ENCODE results near the gene LRBA. TPM values are rescaled to one million over a fixed set of nuclear protein-coding genes. Genes with fewer than 3 reads are reported as not detected.

LRBA gene
- polyA plus RNA-seq, 1 of the 3 experiments (the other 2 are of a cell fraction) = 11.4 TPM

DNA sequence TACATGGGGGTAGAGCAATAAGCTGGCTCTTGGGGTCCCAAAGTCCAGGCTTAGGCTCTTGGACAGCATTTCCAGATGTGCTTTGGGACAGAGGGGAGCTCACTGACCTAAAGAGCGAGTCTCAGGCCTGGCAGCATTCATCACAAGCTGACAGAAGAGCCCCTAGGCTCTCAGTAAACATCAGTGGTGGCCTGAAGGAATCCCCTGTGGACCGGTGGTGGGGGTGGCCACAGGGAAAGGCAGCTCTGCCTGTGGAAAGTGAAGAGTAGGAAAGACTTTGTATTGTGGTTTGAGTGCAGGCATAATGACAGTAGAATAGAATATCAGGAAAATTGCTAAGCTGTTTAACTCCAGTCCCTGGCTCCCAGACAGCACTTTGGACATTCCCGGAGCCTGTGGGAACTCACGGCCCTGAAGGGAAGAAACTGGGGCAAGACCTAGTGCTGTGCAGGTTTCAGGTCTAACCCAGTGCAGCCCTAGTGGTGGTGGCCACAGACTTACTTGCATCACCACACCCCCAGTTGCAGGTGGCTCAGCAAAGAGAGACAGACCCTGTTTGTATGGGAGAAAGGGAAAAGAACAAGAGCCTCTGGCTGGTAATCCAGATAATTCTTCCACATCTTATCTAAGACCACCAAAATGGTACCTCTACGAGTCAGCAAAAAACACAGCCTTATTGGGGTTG is 291.2 kb downstream of the LRBA start:
- no peak overlapping the region for H2AFZ ChIP-seq (ENCODE audit: low read depth)
- peaks cover 20% of the 10 kb centered on the region; the same call in 1 of the 2 replicates for H3K9me3 ChIP-seq
- no peaks in the 10 kb centered on the region; the same call in 1 of the 2 replicates for H3K9me2 ChIP-seq
- no peak overlapping the region for H3K4me2 ChIP-seq
- H3K79me2 ChIP-seq (ENCODE audit: insufficient read depth) = no peaks in the 10 kb centered on the region
- peaks cover 2 to 14% of the 10 kb centered on the region in 2 experiments for H3K36me3 ChIP-seq (replicated peaks in 1 of 2; ENCODE audit: control insufficient read depth in 1 of 2, insufficient read depth in 2 of 2, low read length in 1 of 2)
- H3K4me3 ChIP-seq (ENCODE audit: low read depth in 2 of 2, low read length in 1 of 2) = no peak overlapping the region
- no peaks in the 10 kb centered on the region for H3K27me3 ChIP-seq (ENCODE audit: insufficient read depth)
- no peak overlapping the region for H3K9ac ChIP-seq
- H3K27ac ChIP-seq (ENCODE audit: low read depth in 2 of 2, low read length in 1 of 2) = no peak overlapping the region
- DNase-seq = no peak
- no peaks in the 10 kb centered on the region for H4K20me1 ChIP-seq (ENCODE audit: insufficient read depth)
- WGBS (ENCODE audit: low lambda C conversion rate) = 76% methylated on average over 5 of the region's 5 CpGs
- no peaks in the 10 kb centered on the region for H3F3A ChIP-seq (replicated peaks; ENCODE audit: insufficient read depth)
- H3K4me1 ChIP-seq (ENCODE audit: control insufficient read depth in 1 of 2, insufficient read depth in 2 of 2, low read depth in 1 of 2, low read length in 1 of 2) = no peaks in the 10 kb centered on the region; a peak in 1 of 4 replicates
- ChIA-PET POLR2A (no interaction called here), CTCF (interaction anchor here (1.3 kb wide), 1 partner anchor 12 kb away, joined by 3 read pairs; no protein-coding TSS in a partner anchor)
- TF ChIP-seq, protein P1, sequence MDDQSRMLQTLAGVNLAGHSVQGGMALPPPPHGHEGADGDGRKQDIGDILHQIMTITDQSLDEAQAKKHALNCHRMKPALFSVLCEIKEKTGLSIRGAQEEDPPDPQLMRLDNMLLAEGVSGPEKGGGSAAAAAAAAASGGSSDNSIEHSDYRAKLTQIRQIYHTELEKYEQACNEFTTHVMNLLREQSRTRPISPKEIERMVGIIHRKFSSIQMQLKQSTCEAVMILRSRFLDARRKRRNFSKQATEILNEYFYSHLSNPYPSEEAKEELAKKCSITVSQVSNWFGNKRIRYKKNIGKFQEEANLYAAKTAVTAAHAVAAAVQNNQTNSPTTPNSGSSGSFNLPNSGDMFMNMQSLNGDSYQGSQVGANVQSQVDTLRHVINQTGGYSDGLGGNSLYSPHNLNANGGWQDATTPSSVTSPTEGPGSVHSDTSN (IDR thresholded peaks at IDR 0.05) = no peak
- TF ChIP-seq GABPA (IDR thresholded peaks at IDR 0.05; ENCODE audit: low read depth) (no peak), TCF12 (IDR thresholded peaks at IDR 0.05) (no peak)
- TF ChIP-seq, protein P2, sequence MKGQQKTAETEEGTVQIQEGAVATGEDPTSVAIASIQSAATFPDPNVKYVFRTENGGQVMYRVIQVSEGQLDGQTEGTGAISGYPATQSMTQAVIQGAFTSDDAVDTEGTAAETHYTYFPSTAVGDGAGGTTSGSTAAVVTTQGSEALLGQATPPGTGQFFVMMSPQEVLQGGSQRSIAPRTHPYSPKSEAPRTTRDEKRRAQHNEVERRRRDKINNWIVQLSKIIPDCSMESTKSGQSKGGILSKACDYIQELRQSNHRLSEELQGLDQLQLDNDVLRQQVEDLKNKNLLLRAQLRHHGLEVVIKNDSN (IDR thresholded peaks at IDR 0.05; ENCODE audit: borderline replicate concordance, low read depth) = no peak
- TF ChIP-seq, protein P3, sequence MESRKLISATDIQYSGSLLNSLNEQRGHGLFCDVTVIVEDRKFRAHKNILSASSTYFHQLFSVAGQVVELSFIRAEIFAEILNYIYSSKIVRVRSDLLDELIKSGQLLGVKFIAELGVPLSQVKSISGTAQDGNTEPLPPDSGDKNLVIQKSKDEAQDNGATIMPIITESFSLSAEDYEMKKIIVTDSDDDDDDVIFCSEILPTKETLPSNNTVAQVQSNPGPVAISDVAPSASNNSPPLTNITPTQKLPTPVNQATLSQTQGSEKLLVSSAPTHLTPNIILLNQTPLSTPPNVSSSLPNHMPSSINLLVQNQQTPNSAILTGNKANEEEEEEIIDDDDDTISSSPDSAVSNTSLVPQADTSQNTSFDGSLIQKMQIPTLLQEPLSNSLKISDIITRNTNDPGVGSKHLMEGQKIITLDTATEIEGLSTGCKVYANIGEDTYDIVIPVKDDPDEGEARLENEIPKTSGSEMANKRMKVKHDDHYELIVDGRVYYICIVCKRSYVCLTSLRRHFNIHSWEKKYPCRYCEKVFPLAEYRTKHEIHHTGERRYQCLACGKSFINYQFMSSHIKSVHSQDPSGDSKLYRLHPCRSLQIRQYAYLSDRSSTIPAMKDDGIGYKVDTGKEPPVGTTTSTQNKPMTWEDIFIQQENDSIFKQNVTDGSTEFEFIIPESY (IDR thresholded peaks at IDR 0.05; ENCODE audit: borderline replicate concordance, low read depth) = no peak

DNA sequence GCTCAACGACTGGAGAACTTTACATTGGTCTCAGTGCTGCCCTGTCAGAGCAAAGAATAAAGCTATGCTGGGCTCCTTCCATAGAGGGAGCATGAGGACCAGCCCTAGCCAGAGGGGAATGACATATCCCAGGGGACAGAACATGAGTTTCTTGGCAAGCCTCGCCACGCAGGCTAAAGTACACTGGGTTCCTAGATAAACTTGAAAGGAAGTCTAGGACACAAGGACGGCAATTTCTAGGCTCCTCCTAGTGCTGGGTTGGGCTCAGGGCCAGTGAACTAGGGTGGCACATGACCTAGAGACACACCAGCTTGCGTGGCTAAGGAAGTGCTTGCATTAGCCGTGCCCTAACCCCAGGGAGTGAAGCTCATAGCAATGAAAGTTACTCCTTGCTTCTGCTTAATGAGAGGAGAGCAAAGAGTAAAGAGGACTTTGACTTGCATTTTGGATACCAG is 292.1 kb downstream of the LRBA start:
- H3K4me2 ChIP-seq = no peak overlapping the region
- no peaks in the 10 kb centered on the region for H3K27me3 ChIP-seq (ENCODE audit: insufficient read depth)
- H3K79me2 ChIP-seq (ENCODE audit: insufficient read depth) = no peaks in the 10 kb centered on the region
- POLR2A ChIA-PET = no interaction called here
- no peak for DNase-seq
- CTCF ChIA-PET = interaction anchor here (1.3 kb wide), 1 partner anchor 11 kb away, joined by 3 read pairs; no protein-coding TSS in a partner anchor
- H3K9ac ChIP-seq = no peak overlapping the region
- H3K9me3 ChIP-seq = peaks cover 20% of the 10 kb centered on the region; the same call in 1 of the 2 replicates
- no peaks in the 10 kb centered on the region for H3F3A ChIP-seq (replicated peaks; ENCODE audit: insufficient read depth)
- no peak overlapping the region for H3K4me3 ChIP-seq (ENCODE audit: low read depth in 2 of 2, low read length in 1 of 2)
- no peak overlapping the region for H2AFZ ChIP-seq (ENCODE audit: low read depth)
- H3K36me3 ChIP-seq (replicated peaks in 1 of 2; ENCODE audit: control insufficient read depth in 1 of 2, insufficient read depth in 2 of 2, low read length in 1 of 2) = peaks cover 2 to 14% of the 10 kb centered on the region in 2 experiments
- no peak for TF ChIP-seq MXI1 (IDR thresholded peaks at IDR 0.05; ENCODE audit: low read depth, low read length)
- TF ChIP-seq MEF2A (IDR thresholded peaks at IDR 0.05; ENCODE audit: borderline replicate concordance, low read depth) = no peak
- 60% methylated on average over 4 of the region's 6 CpGs for WGBS (ENCODE audit: low lambda C conversion rate)
- no peaks in the 10 kb centered on the region; the same call in 1 of the 2 replicates for H3K9me2 ChIP-seq
- no peak overlapping the region for H3K27ac ChIP-seq (ENCODE audit: low read depth in 2 of 2, low read length in 1 of 2)
- H3K4me1 ChIP-seq (ENCODE audit: control insufficient read depth in 1 of 2, insufficient read depth in 2 of 2, low read depth in 1 of 2, low read length in 1 of 2) = no peaks in the 10 kb centered on the region; a peak in 1 of 4 replicates
- H4K20me1 ChIP-seq (ENCODE audit: insufficient read depth) = no peaks in the 10 kb centered on the region

Measured in SK-N-SH (cell line).